GM21423 (cell line): ENCODE measurements around the gene POU2AF1.

Source experiments
- ATAC-seq: cut with Tn5 transposase; IDR thresholded peaks from one replicate; pipeline ENCODE4 v1.9.1; 2021; ENCODE audit warnings: mild to moderate bottlenecking, moderate library complexity; ENCODE audit not compliant: unreplicated experiment

The POU2AF1 gene, protein sequence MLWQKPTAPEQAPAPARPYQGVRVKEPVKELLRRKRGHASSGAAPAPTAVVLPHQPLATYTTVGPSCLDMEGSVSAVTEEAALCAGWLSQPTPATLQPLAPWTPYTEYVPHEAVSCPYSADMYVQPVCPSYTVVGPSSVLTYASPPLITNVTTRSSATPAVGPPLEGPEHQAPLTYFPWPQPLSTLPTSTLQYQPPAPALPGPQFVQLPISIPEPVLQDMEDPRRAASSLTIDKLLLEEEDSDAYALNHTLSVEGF

DNA sequence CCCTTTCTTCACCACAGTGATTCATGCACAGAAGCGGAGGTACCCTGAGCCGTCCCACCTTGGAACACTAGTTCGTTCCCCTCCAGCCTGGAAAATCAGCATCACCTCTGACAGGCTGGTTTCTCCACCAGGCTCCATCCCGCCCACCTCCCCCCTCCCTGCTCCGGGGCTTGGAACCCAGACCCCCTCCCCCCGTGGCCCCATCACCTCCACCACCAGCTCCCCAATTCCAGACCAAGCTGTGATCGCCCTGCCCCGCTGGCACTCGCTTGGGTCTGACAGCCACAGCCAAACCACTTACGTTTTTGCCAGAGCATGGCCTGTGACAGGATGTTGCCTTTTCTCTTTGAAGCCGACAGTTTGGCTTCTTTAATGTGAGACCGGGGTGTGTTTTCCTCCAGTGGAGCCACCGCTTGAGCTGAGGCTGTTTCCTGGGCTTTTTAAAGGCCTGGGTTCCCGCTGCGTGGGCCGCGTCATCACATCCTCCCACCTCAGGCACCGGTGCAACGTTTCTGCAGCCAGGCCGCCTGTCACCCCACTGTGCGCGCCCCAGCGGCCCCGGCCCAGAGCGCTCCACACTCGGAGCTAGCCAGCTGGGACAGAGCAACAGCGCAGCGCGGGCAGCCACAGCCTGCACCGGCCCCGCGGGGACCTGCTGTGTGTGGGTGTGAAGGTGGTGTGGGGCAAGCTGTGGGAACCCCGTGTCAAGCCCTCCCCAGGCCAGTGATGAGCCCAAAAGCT, at the start of gene POU2AF1:
POU2AF1 (minus strand) TSS at position 415 of the 741 bp plus-strand sequence; CDS start at position 317, 98 bp downstream.
- peak; percentile 57 for ATAC-seq

DNA sequence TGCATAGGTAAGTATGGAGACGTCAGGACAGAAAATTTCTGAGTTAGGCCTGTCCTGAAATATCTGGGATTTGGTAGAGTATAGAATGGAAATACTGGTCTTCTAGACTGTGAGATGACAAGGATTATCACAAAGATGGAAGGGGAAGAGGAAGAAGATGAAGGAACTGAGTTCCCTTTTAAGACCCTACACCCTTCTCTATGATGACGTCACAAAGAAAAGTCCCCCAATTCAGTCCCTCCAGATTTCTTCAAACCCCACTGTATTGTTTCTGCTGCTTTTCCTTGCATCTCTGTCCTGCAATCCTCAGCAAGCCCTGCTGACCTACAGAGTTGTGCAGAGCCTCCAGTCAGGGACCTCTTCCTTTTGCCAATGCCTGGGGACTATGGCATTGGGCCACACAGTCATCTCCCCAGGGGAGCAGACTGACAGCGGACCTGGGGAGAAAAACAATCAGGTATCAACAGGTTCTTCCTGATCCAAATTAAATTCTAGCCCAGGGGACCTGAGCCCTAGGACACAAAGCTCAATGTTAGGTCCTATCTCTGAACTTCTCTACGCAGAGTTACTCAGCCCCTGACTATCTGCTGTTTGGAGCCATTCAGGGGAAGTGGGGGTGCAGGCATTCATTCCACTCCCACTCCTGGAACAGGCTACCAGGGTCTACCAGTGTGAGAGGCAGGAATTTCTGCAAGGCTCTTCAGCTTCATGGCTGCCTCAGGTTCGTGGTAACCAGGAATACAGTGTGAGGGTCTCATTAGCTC, 49.2 kb upstream of the POU2AF1 start:
- ATAC-seq, result no peak

DNA sequence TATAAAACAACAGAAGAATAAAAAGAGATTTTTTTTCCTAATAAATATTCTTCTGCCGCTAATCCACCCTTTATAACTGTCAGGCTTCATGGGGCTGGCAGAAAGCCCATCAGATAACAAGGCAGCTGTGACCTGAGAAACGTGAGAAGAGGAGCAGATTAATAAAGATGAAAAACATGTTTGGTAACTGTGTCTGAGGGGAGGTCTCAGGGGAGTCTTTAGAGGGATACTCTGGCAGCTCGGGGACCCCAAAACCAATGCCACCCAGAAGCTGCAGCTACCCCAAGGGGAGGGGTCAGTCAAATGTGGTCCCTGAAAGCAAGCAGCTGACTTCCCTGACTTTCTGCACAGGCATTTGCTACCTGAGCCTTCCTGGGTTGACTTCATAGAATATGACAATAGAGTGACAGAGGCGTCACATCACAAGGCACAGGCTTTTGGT, 48.4 kb upstream of the POU2AF1 start:
- no peak for ATAC-seq

DNA sequence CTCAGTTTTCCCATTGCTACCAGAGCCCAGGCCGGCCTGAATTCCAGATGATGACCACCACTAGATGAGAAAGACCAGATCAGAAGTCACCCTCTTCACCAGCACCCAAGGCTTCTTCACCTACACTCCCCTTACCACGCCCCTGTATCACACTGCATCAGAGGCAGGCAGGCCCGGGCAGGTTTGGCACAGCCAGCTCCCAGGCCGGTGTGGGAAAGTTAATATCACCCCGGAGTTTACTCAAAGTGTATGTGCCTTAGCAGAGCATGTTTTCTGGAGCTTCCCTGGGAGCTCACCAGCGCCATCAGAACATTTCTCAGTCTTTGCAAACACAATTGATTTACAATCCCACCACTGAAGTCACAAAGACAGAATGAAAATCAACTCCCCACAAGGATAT, 47.5 kb upstream of the POU2AF1 start:
- no peak for ATAC-seq

DNA sequence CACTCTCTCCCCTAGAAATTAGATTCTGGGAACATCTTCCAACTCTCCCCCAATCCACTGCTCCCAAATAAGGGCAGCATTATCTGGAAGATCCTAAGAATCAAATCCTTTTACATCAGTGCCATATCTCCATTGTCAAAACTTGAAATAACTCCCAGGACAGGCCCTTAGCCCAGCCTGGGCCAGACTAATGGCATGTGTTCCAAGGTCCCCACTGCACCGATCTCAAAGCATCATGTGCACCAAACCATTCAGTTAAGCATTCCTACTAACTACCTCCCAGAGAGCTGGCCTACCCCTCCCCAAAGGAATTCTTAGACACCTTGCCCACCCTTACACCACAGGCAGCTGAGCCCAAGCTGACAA, 44.2 kb upstream of the POU2AF1 start:
- no peak for ATAC-seq

DNA sequence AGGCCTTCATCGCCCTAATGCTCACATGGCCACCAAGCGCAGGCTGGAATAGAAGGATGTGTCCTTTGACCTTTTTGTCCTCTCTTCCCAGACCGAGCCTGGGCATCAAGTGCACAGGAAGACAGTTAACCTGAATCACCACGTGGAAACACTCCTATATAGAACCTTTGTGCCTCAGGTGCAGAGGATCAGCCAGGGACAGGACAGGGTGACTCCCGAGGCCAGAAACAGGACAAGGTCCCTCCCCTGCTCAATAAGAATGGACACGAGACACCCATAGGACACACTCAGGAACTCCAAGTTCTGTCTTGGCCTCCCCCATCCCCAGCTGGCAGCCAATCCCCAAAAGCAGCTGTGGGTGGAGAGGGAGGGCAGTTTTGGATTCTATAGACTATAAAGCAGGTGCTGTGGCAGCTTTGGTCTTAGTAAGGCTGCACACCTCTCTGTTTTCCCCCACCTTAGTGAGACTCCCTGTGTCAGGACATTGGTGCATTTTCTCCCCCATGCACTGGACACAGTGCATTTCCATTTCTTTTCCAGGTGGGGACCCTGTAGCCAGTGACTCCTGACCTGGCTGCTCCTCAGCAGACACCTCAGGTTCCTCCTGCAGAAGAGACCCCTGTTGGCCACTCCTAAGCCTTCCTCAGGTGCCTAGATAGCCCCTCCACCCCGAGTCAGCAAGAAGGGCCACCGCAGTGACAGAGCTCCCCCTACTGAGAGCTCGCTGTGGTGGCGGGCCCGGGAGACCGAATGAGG, 43.6 kb upstream of the POU2AF1 start:
- peak; percentile 74 for ATAC-seq

DNA sequence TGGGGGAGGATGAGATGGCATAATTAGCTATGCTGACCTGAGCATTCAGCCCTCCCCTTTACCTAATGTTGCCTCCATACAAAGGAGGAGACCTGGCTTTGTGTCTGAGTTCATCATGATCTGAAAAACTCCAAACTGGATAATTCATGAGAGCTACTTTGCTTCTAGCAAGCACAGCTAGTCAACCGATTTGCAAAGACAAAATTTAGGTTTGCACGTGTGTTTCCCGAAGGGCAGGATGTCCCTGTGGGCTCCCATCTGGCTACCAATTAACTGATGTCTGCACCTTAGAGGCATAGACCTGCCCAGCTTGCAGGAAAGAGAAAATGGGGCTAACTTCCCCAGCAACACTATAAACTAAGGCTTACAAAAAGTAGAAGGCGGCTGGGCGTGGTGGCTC, 42.2 kb upstream of the POU2AF1 start:
- ATAC-seq, result no peak

DNA sequence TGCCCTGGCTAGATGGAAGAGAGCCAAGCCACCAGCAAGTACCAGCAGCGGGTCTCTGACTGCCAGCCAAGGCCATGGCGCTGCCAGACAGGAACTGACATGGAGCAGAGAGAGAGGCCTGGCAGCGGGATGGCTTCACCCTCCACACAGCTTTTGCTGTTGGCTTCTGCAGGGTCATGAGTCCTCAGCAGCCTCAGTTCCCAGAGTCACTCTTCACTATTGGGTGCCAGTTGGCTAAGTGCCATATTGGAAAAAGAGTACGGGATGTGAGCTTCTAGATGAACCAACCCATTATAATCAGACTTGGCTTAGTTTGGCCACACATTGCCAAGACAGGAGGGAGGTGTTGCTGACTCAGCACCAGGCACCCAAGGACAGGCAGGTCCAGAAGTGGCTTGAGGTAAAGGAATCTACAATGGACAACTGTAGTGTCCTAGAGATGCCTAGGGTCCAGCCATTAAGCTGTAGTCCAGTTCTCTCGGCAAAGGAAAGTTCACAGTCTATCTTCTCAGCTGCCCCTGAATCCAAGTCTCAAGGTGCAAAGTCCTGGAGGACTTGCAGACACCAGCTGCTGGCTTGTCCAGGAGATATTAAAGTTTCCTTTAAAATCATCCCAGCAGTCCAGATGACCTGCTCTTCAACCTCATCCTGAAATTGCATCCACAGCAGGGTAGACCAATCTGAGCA, 40.7 kb upstream of the POU2AF1 start:
- ATAC-seq, result no peak

DNA sequence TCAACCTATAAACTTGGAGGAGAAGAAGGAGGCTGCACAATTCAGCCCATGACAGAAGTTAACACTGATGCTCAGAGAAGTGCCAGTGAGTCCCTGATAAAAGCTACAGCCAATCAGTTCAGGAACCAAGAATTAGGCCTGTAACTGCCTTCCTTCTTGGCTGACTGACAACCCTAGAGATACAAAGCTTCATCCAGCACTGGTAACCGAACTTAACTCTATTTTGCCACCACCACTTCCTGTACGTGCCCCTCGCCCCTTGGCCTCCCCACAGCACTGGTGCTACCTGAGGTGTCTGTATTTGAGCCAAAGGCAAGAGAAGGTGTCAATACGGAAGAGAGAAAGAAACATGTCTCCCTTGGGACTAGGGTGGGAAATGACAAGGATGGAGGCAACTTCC, 40.1 kb upstream of the POU2AF1 start:
- ATAC-seq, result no peak

DNA sequence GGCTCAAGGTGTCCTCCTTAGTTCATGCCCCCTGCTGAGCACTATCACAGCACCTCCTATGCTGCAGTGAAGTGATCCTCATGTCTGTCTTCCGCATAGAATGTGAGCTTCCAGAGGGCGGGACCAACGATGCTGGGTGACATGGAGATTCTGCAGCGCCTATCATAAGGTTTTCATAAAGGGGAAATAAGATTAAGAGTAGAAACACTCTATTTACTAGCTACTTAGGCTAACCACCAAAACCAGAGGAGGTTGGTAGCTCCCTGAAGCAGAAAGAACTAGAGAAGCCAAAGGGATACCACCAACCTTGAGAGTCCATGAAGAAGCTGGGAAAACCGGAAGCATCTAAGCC, 39.3 kb upstream of the POU2AF1 start:
- no peak for ATAC-seq

DNA sequence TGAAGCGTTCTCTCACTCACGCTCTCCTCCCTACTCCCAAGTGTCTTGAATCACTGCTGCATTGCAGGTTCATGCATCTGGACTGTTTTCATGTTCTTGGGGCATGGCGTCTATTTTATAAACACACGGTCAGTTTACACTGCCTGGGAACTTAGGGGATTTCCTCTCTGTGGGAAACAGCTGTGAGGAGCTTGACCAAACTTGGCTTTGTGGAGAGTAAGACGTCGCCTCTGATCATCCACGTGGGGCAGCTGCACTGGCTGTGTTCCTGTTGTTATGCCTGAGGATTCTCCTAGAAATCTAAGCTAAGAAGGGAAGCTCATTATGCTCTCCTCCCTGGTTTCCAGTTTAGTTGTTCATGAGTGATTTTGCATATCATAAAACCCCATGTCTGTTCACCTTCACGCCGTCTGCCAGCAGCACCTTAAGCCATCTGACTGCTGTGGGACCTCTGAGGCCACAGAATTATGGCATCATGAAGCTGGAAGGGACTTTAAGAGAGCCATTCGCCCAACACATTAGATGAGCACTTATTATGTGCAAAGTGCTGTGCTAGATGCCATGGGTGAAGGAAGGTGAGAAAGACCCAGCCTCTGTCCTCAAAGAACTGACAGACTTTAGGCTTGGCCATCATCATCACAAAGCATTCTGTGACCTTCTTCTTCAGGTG, 38.8 kb upstream of the POU2AF1 start:
- ATAC-seq, result peak; percentile 33

DNA sequence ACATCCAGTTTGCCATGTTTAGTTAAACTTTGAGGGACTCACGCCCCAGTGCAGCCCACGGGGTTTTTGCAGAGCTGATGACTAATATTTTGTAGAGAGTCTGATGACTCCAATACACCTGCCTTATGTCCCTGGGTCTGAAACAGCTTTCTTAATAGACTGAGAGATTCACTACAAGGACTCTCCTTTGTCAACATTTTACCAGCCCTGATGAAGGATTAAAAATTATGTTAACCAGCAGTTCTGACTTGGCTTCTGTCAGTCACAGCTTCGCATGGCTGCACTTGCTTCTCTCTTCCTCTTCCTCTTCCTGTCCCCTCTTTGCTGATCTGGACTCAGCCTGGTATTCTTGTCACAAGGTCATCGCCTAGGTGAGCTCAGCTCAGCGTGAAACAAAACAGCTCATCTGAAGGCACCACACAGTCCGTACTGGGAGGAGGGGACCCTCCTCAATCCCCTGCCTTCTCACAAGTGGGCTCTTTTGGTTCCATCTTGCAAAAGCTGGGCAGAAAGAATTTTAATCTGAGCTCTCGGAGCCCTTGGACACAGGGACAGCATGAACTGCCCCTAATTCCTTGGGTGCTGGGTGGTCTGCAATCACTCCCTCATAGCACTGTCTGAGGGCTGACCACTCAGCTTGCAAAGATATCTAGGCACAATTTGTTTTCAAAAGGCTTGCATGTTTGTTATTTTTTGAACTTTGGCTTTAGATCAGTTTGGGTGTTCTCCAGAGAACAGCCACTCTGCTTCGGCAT, 38.1 kb upstream of the POU2AF1 start:
- peak; percentile 51 for ATAC-seq

DNA sequence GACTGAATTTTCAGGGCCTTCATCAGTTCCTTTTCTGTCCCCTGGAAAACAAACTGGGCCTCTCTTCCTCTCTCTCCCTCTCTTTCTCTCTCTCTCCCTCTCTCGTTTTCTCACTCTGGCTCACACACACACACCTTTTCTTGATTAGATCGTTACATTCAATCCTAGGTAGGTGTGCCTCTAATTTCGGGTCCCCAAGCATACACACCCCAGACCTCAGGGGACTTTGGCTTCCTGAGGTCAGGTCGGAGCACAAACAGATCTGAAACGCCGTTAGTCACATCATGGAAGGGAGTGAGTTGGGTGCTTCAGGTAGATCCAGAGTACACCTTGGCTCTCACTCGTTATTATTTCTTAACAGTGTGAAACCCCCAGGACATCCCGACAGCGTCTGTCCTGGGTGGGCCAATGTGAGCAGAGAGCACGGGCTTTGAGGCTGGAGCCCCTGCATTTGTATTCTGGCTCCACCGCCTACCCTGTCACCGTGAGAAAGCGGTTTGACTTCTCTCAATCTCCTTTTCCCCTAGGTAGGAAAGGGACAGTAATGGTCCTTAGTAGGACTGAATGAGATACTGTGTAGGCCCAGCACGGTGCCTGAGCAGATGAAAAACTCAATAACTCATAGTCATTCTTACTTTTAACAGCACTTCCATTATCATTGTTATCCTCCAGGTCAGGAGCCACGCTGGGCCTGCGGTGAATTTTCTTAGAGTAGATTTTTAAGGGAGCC, 37.3 kb upstream of the POU2AF1 start:
- ATAC-seq, result no peak

DNA sequence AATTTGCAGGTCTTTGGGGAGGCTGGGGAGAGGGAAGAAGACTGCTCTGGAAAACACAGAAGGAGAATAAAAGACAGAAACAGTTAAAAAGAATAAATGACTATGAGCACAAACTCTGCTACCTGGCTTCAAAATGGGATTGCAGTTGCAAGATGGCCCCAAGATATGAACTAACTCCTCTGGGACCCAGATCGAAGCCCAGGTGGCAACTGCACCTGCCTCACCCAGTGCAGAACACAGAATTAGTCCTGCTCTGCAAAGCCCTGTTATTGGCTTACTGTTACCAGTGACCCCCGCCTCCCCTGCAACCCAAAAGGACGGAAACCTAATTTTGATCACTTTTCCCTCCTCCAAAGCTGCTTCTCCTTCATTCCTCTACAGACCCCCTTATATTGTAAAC, 35.9 kb upstream of the POU2AF1 start:
- ATAC-seq, result no peak

DNA sequence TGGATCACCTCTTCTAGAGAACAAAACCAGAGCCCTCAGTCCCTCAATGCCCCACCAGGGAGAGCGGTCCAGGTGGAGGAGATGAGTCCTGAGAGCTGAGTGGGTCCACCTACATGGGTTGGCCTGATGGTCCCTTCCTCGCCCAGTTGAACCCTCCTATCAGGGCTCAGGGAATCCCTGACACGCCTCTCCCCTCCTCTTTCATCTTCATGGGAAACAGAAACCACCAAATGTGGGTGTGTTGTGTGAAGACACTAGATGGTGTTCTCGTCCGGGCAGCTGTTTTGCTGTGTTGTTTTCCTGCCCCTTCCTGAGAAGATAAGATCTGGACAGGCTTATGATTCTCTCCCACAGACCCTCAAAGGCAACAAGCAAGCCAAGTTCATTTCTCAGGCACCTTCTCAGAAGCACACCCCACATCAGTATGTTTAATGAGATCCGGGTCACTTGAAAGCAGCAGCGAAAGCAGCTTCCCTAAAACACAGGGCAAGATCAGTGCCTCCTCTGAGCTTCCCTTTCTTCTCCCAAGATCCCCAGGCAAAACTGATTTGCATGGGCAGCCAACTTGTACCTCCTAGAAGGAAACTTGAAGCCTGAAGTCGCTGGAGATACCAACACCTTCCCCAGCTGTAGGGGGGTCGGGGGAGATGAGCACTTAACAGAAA, 35.3 kb upstream of the POU2AF1 start:
- peak; percentile 22 for ATAC-seq

DNA sequence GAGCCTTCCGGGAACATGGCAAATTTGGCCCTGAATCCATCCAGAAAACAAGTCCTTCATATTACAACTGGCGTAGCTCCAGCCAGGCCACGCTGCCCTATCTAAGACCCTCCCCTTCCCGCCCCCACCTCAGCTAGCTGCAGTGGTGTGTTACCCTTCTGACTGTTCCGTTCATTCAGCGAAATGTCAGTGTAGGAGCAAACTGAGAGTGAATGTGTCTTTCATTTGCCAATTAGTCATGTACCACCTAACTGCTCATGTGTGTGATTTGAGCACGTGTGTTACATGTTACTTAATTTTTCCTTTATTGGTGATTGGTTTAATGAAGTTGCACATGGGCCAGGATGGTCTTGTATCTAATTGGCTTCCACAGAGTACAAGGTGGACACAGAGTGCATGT, 34.8 kb upstream of the POU2AF1 start:
- no peak for ATAC-seq

DNA sequence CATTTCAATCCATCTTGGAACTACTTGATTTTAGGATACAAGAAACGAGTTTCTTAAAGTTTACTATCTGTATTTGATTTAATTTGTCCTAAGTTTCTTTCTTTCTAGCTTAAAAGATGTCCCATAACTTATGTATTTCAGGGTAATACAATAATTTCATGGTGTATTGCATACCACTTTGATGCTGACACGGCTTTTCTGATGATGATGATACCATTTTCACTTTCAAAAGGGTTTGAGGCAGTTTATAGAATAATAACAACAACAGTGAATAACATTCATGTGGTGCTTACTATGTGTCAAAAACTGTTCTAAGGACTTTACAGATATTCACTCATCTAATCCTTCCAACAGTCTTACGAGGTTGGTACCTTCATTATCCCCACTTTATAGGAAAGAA, 33.2 kb upstream of the POU2AF1 start:
- ATAC-seq, result no peak

DNA sequence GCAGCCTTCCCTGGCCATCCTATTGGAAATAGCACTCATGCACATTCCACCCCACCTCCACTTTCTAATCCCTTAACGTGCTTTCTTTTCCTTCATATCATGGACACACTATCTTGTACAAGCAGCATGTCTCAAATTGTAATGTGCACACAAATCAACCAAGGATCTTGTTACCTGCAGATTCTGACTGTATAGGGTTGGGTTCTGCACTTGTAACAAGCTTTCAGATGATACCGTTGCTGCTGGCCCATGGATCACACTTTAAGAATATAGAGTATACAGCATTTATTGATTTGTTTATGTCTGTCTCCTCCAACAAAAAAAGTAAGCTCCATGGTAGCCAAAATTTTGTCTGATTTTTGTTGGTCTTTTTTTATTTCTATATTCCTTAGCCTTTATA, 32.4 kb upstream of the POU2AF1 start:
- ATAC-seq, result no peak
